Body of pancreas (tissue), 4 donors: ENCODE results near the gene CCBE1. TPM values are rescaled to one million over a fixed set of nuclear protein-coding genes. Genes with fewer than 3 reads are reported as not detected.
"Not testable (repeated sequence)": the region's sequence is repeated elsewhere in the genome, so short reads cannot be mapped to it uniquely, and the experiment has no call there.

Experiments used
- ATAC-seq: fragments of 150-250 bp; one replicate; pipeline ENCODE4 v1.9.1; 2016
- DNase-seq, 4 donors: peaks; one replicate each; pipeline ENCODE4 v3.0.0-alpha.2; 2019
- H3K27ac ChIP-seq, 4 donors: fragments of 200-600 bp; sonication (generic); 1 replicate in 3 of 4; 2 replicates in 1 of 4; pipeline versions ENCODE4 v1.5.1 to v1.6.1; 2016 to 2019; ENCODE audit warnings: mild to moderate bottlenecking in 1 of 4, mixed read lengths in 1 of 4, moderate library complexity in 1 of 4
- H3K27me3 ChIP-seq, 2 donors: fragments of 200-600 bp; sonication (generic); one replicate each; pipeline ENCODE4 v1.6.0; 2016; ENCODE audit warnings: mild to moderate bottlenecking in 1 of 2
- H3K36me3 ChIP-seq, 2 donors: fragments of 200-600 bp; sonication (generic); replicated peaks in 1 of 2; 2 replicates each; pipeline ENCODE4 v1.5.1; 2016; ENCODE audit warnings: low read depth in 2 of 2; ENCODE audit not compliant: insufficient read depth in 1 of 2
- H3K4me1 ChIP-seq: fragments of 200-600 bp; sonication (generic); one replicate; pipeline ENCODE4 v1.6.0; 2016
- H3K4me3 ChIP-seq, 2 donors: fragments of 200-600 bp; sonication (generic); 1 replicate in 1 of 2; 2 replicates in 1 of 2; pipeline ENCODE4 v1.5.1; 2016 to 2019
- H3K9me3 ChIP-seq, 3 donors: fragments of 200-600 bp; sonication (generic); 1 replicate in 2 of 3; 2 replicates in 1 of 3; pipeline ENCODE4 v1.5.1; 2016
- POLR2A ChIP-seq, 3 donors: fragments of 450-650 bp; IDR thresholded peaks; one replicate each; pipeline ENCODE4 v1.6.1; 2016; ENCODE audit warnings: antibody characterized with exemption in 3 of 3, mild to moderate bottlenecking in 2 of 3
- WGBS, 2 donors: methylation state at CpG; one replicate each; pipeline ENCODE4 v1.1.5; 2017; 5-methylcytosine and 5-hydroxymethylcytosine counted together
- intact Hi-C: fragments of 100-400 bp; cut with DNase I; formaldehyde crosslinking; loops from one replicate; pipeline ENCODE4 v1.15.1; 2023
- total RNA-seq, 2 donors: library from RNA; depleted of rRNA; stranded (reverse); fragments of >200 nt; gene quantifications; one replicate each; pipeline ENCODE4 v1.1.0, GENCODE V29; 2016
- TF ChIP-seq, protein P1 (sequence below), 7 experiments: fragments of 450-650 bp in 4 of 7; fragments of 200-600 bp in 3 of 7; sonication (generic) in 3 of 7; IDR thresholded peaks; one replicate each; pipeline ENCODE4 v1.5.1; 2016 to 2019; ENCODE audit warnings: antibody characterized with exemption in 7 of 7

CCBE1 gene
- total RNA-seq, 2 donors from 2014 or later, result 0.99 to 4.4 TPM

DNA sequence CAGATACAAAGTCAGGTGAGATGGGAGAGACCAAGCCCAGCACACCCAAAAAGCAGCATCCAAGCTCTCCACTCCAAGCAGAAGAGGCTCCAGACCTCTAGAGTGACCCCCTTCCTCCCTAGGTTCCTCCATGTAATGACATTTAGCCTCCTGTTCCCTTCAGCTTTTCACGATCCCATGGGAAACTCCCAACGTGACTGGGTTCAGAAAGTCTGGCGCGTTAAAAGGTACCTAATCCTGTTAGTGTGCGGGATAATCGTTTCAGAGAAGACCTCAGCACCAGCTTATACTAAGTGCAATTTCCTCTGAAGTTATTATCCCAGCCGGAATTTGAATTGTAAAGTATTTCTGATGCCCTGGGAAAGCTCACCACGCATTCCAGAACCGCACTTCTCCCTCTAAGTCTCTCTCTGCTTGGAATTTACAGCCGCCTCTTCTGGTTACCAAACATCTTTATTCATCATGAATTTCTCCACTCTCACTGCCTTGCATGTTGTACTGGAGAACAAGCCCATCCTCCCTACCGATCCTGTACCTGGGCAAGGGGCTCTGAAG, 46.9 kb downstream of the CCBE1 start:
- ATAC-seq (no peak), DNase-seq (no peak)
- TF ChIP-seq, protein P1, sequence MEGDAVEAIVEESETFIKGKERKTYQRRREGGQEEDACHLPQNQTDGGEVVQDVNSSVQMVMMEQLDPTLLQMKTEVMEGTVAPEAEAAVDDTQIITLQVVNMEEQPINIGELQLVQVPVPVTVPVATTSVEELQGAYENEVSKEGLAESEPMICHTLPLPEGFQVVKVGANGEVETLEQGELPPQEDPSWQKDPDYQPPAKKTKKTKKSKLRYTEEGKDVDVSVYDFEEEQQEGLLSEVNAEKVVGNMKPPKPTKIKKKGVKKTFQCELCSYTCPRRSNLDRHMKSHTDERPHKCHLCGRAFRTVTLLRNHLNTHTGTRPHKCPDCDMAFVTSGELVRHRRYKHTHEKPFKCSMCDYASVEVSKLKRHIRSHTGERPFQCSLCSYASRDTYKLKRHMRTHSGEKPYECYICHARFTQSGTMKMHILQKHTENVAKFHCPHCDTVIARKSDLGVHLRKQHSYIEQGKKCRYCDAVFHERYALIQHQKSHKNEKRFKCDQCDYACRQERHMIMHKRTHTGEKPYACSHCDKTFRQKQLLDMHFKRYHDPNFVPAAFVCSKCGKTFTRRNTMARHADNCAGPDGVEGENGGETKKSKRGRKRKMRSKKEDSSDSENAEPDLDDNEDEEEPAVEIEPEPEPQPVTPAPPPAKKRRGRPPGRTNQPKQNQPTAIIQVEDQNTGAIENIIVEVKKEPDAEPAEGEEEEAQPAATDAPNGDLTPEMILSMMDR (IDR thresholded peaks at IDR 0.05), result no peak
- no peak for TF ChIP-seq POLR2A (IDR thresholded peaks at IDR 0.05)
- H3K9me3 ChIP-seq, result no peaks in the 10 kb centered on the region
- no peaks in the 10 kb centered on the region for H3K27me3 ChIP-seq
- no peaks in the 10 kb centered on the region for H3K4me1 ChIP-seq
- WGBS, 2 donors, result 63 to 66% methylated on average over 11 of the region's 11 CpGs
- no peaks in the 10 kb centered on the region for H3K36me3 ChIP-seq
- no peak overlapping the region for H3K4me3 ChIP-seq
- no peak overlapping the region for H3K27ac ChIP-seq
- intact Hi-C loops, result no loop called here

DNA sequence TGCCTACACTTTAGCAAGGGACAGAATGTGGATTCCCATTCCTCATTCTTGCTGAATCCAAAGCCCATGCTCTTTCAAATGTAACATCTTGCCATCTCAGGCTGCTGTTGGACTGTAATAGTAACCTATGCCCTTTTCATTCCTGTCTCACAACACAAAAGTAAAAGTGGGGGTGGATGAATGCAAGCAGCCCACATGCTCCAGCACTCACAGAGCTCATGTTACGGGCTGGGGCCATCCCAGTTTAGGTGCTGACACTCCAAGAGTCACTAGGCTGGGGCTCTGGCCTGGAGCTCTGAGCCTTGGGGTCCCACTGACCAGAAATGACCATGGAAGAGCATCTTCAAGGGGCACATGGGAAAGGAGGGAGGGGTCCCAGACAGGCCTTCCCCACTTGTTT, 47.6 kb downstream of the CCBE1 start:
- H3K9me3 ChIP-seq, result no peaks in the 10 kb centered on the region
- no peak for TF ChIP-seq POLR2A (IDR thresholded peaks at IDR 0.05)
- TF ChIP-seq, protein P1 (IDR thresholded peaks at IDR 0.05), result no peak
- no peak overlapping the region for H3K27ac ChIP-seq
- WGBS, 2 donors, result 41 to 50% methylated on average over 1 of the region's 1 CpG
- DNase-seq, result no peak
- H3K27me3 ChIP-seq, result no peaks in the 10 kb centered on the region
- intact Hi-C loops, result no loop called here
- no peaks in the 10 kb centered on the region for H3K36me3 ChIP-seq
- no peaks in the 10 kb centered on the region for H3K4me1 ChIP-seq
- ATAC-seq, result no peak
- H3K4me3 ChIP-seq, result no peak overlapping the region

DNA sequence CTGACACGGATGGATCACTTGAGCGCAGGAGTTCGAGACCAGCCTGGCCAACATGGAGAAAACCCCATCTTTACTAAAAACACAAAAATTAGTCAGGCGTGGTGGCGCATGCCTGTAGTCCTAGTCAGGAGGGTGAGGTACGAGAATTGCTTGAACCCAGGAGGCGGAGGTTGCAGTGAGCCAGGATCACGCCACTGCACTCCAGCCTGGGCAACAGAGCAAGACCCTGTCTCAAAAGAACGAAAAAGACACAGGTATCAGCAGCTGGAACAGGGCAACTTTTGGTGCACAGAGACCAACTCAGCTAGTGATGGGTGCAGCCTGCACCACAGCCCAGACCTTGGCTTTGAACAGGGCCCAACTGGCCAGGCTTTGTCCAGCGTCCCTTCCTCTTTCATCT, 48.8 kb downstream of the CCBE1 start:
- H3K27me3 ChIP-seq, DNase-seq, H3K27ac ChIP-seq, ATAC-seq, H3K9me3 ChIP-seq, H3K36me3 ChIP-seq, intact Hi-C loops, H3K4me3 ChIP-seq, H3K4me1 ChIP-seq: not testable (repeated sequence)
- WGBS, 2 donors, result 66 to 70% methylated on average over 10 of the region's 10 CpGs

DNA sequence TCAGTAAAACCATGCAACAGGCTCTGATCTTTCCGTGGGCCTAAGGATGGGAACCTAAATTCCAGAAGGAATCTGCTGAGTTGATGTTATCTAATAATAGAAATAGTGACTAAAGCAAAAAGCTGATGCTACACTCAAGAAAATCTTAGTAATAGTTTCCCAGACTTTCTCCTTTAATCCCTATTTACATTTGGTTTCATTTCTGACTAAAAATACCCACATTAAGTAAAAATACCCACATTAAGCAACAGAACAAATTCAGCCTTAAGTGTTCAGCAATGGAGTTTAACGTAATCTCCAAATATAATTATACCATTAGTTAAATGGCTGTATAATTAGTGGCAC, 50.3 kb downstream of the CCBE1 start:
- no peaks in the 10 kb centered on the region for H3K4me1 ChIP-seq
- WGBS, 2 donors, result 49 to 58% methylated on average over 2 of the region's 2 CpGs
- H3K4me3 ChIP-seq, result no peak overlapping the region
- no peaks in the 10 kb centered on the region for H3K36me3 ChIP-seq
- DNase-seq (no peak), ATAC-seq (no peak)
- no peak overlapping the region for H3K27ac ChIP-seq
- TF ChIP-seq POLR2A (IDR thresholded peaks at IDR 0.05), result no peak
- TF ChIP-seq, protein P1 (IDR thresholded peaks at IDR 0.05), result no peak
- no peaks in the 10 kb centered on the region for H3K27me3 ChIP-seq
- intact Hi-C loops, result no loop called here
- H3K9me3 ChIP-seq, result no peaks in the 10 kb centered on the region

DNA sequence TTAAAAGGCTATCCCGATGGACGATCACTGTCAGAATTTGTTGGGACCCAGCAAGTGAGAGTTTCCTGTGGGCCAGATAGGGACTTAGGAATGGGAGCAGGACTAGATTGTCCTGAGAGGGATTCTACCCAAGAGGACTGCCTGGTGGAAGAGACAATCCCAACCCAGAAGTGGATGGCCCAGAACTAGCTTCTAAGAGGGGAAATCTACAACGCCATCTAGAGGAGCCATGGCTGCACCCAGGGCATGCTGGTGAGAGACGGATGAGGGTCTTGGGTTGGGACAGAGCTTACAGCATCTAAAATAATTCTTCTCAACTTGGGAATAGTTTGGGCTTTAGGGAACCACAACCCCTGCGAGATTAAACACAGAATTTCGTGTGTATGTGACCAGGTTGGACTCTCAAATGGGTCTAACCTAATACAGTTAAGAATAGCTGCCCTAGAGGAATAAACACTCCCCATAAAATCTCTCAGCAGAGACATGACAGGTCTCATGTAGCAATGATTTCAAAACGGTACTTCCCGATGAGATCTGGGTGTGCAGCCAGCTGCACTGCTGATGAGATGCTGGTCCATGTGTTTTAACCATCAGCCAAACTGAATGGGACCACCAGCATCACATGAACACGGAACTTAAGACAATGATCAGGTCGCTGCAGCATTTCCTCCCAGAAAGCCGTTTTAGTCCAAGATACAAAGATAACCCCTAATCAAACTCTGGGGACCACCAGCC, 50.8 kb downstream of the CCBE1 start:
- no peak overlapping the region for H3K4me3 ChIP-seq
- H3K4me1 ChIP-seq, result no peaks in the 10 kb centered on the region
- intact Hi-C loops, result no loop called here
- no peaks in the 10 kb centered on the region for H3K36me3 ChIP-seq
- TF ChIP-seq, protein P1 (IDR thresholded peaks at IDR 0.05), result no peak
- no peak for TF ChIP-seq POLR2A (IDR thresholded peaks at IDR 0.05)
- H3K9me3 ChIP-seq, result no peaks in the 10 kb centered on the region
- 54 to 59% methylated on average over 11 of the region's 11 CpGs for WGBS, 2 donors
- no peaks in the 10 kb centered on the region for H3K27me3 ChIP-seq
- ATAC-seq, result no peak
- no peak overlapping the region for H3K27ac ChIP-seq
- no peak for DNase-seq
